ENCODE results near the gene LYG2.

- TF ChIP-seq, protein P1, sequence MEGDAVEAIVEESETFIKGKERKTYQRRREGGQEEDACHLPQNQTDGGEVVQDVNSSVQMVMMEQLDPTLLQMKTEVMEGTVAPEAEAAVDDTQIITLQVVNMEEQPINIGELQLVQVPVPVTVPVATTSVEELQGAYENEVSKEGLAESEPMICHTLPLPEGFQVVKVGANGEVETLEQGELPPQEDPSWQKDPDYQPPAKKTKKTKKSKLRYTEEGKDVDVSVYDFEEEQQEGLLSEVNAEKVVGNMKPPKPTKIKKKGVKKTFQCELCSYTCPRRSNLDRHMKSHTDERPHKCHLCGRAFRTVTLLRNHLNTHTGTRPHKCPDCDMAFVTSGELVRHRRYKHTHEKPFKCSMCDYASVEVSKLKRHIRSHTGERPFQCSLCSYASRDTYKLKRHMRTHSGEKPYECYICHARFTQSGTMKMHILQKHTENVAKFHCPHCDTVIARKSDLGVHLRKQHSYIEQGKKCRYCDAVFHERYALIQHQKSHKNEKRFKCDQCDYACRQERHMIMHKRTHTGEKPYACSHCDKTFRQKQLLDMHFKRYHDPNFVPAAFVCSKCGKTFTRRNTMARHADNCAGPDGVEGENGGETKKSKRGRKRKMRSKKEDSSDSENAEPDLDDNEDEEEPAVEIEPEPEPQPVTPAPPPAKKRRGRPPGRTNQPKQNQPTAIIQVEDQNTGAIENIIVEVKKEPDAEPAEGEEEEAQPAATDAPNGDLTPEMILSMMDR (IDR thresholded peaks at IDR 0.05), result no peak
- no peak for TF ChIP-seq POLR2AphosphoS5 (IDR thresholded peaks at IDR 0.05)
Measured at GRCh38 chr2:99242151-99242550, 13.3 kb downstream of the LYG2 start.
